NCI-H2029 (cell line): ENCODE data around the gene ATP8B4.
A peak's percentile ranks its signal among the peaks of the same experiment; 100 is the strongest.

Source experiments
- DNase-seq: peaks from one replicate; lab custom pipeline; 2025; lab: John Stamatoyannopoulos, UW

ATP8B4 gene

GRCh38 chr15:49927189-49927861 is 191.7 kb downstream of the ATP8B4 start:
- DNase-seq: no peak

GRCh38 chr15:49926740-49927139 is 192.3 kb downstream of the ATP8B4 start:
- no peak for DNase-seq

GRCh38 chr15:49923671-49924070 is 195.4 kb downstream of the ATP8B4 start:
- no peak for DNase-seq

- no peak for DNase-seq
Measured at GRCh38 chr15:49919034-49919433, 200.0 kb downstream of the ATP8B4 start.

GRCh38 chr15:49918121-49918520 is 200.9 kb downstream of the ATP8B4 start:
- peak; percentile 30 for DNase-seq

GRCh38 chr15:49916998-49917397 is 202.0 kb downstream of the ATP8B4 start:
- DNase-seq: no peak

- no peak for DNase-seq
Measured at GRCh38 chr15:49915822-49916221, 203.2 kb downstream of the ATP8B4 start.

- no peak for DNase-seq
Measured at GRCh38 chr15:49908933-49909295, 210.1 kb downstream of the ATP8B4 start.

GRCh38 chr15:49908236-49908932 is 210.6 kb downstream of the ATP8B4 start:
- DNase-seq: no peak

- DNase-seq: no peak
Measured at GRCh38 chr15:49906966-49907365, 212.1 kb downstream of the ATP8B4 start.

- DNase-seq: no peak
Measured at GRCh38 chr15:49905221-49905620, 213.8 kb downstream of the ATP8B4 start.

GRCh38 chr15:49904296-49904695 is 214.7 kb downstream of the ATP8B4 start:
- no peak for DNase-seq

- no peak for DNase-seq
Measured at GRCh38 chr15:49902685-49903501, 216.1 kb downstream of the ATP8B4 start.

- DNase-seq: no peak
Measured at GRCh38 chr15:49901996-49902684, 216.9 kb downstream of the ATP8B4 start.

GRCh38 chr15:49901321-49901720 is 217.7 kb downstream of the ATP8B4 start:
- DNase-seq: no peak

GRCh38 chr15:49900903-49901235 is 218.2 kb downstream of the ATP8B4 start:
- no peak for DNase-seq

GRCh38 chr15:49900006-49900902 is 218.8 kb downstream of the ATP8B4 start:
- no peak for DNase-seq

GRCh38 chr15:49898575-49899283 is 220.3 kb downstream of the ATP8B4 start:
- no peak for DNase-seq

GRCh38 chr15:49898097-49898496 is 220.9 kb downstream of the ATP8B4 start:
- DNase-seq: no peak

- DNase-seq: no peak
Measured at GRCh38 chr15:49895347-49896223, 223.4 kb downstream of the ATP8B4 start.
